Measurements from ENCODE around the gene TMEM144. TPM values are rescaled to one million over a fixed set of nuclear protein-coding genes. Genes with fewer than 3 reads are reported as not detected.
"Not testable (repeated sequence)": the region's sequence is repeated elsewhere in the genome, so short reads cannot be mapped to it uniquely, and the experiment has no call there.

Gene TMEM144
- total RNA-seq, 1 experiment from 2014 or later = 13.4 TPM

DNA sequence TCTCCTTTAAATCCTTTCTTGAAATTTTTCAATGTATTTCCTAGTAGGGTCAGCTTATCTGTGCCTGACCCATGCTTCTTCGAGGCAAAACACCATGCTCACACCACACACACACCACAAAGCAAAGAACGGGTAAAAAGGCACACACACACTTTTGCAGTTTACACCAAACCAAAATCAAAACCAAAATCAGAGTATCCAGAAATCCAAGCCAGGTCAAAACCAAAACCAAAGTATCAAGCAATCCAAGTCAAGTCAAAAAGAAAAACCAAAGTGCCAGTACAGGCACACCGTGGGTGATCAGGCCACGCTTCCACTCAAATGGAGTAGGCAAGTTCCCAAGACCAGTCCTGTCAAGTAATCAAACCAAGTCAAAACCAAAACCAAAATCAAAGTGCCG lies 17.6 kb downstream of the TMEM144 start:
- H3F3A ChIP-seq (ENCODE audit: insufficient read depth, low read depth); H3K4me1 ChIP-seq (replicated peaks; ENCODE audit: insufficient read depth); H3K4me3 ChIP-seq; H3K9me3 ChIP-seq (ENCODE audit: insufficient read depth, low read depth); H3K4me2 ChIP-seq; H3K9me2 ChIP-seq (ENCODE audit: insufficient read depth); intact Hi-C loops (cut with micrococcal nuclease; ENCODE audit: unreplicated experiment); H3K36me3 ChIP-seq (ENCODE audit: low read depth); BruUV-seq (replicated peaks); H3K27ac ChIP-seq; POLR2A ChIA-PET (ENCODE audit: unreplicated experiment); H2AFZ ChIP-seq; H3K27me3 ChIP-seq (ENCODE audit: insufficient read depth, low read depth); DNase-seq; H3K79me2 ChIP-seq (ENCODE audit: low read depth); CTCF ChIA-PET; H4K20me1 ChIP-seq (ENCODE audit: insufficient read depth): not testable (repeated sequence)

DNA sequence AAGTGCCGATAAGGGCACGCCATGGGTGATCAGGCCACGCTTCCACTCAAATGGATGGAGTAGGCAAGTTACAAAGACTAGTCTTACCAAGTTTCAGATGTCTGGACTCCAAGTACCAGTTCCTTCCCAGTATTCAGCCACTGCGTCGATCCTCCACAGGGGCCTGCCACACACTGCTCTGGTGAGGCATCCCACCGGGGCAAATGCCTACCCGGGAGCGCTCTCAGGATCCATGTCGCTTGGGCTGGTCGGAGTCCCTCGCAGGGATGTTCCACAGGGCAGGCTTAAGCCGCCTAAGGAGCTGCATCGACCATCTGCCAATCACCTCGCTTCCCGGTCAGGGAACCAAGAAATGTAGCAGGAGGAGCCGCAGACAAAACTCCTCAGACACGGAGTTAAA lies 18.1 kb downstream of the TMEM144 start:
- H3F3A ChIP-seq (ENCODE audit: insufficient read depth, low read depth); intact Hi-C loops (cut with micrococcal nuclease; ENCODE audit: unreplicated experiment); H3K4me2 ChIP-seq; H3K9me3 ChIP-seq (ENCODE audit: insufficient read depth, low read depth); BruUV-seq (replicated peaks); H3K27me3 ChIP-seq (ENCODE audit: insufficient read depth, low read depth); H3K27ac ChIP-seq; H3K9me2 ChIP-seq (ENCODE audit: insufficient read depth); H3K4me3 ChIP-seq; H4K20me1 ChIP-seq (ENCODE audit: insufficient read depth); H3K79me2 ChIP-seq (ENCODE audit: low read depth); H2AFZ ChIP-seq; DNase-seq; H3K4me1 ChIP-seq (replicated peaks; ENCODE audit: insufficient read depth); H3K36me3 ChIP-seq (ENCODE audit: low read depth); POLR2A ChIA-PET (ENCODE audit: unreplicated experiment); CTCF ChIA-PET: not testable (repeated sequence)

DNA sequence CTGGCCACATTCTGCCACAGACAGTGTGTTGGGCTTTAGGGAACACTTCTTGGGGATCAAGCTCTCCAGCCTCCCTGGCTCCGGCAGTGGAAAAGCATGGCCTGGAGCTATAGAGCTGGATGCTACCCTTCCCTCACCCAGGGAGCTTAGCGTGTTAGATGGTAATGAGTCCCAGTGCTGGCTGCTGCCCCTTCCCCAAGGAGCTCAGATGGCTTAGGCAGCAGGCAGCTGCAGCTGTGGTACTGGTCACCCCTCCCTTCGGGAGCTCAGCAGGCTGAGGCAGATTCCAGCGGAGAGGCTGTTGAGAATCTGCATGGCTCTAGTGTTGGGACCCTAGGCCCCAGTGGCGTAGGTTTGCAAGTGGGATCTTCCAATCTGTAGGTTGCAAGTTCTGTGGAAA lies 19.5 kb downstream of the TMEM144 start:
- Histone ChIP-seq H3F3A (ENCODE audit: insufficient read depth, low read depth) (no peaks in the 10 kb centered on the region), H2AFZ (no peak overlapping the region), H3K79me2 (ENCODE audit: low read depth) (no peaks in the 10 kb centered on the region), H3K4me2 (no peak overlapping the region), H3K27ac (no peak overlapping the region), H3K4me1 (replicated peaks; ENCODE audit: insufficient read depth) (no peaks in the 10 kb centered on the region), H3K4me3 (no peak overlapping the region), H3K9me2 (ENCODE audit: insufficient read depth) (no peaks in the 10 kb centered on the region), H3K27me3 (ENCODE audit: insufficient read depth, low read depth) (no peaks in the 10 kb centered on the region), H3K9me3 (ENCODE audit: insufficient read depth, low read depth) (no peaks in the 10 kb centered on the region), H4K20me1 (ENCODE audit: insufficient read depth) (no peaks in the 10 kb centered on the region), H3K36me3 (ENCODE audit: low read depth) (no peaks in the 10 kb centered on the region)
- POLR2A ChIA-PET (ENCODE audit: unreplicated experiment) = no interaction called here
- intact Hi-C loops (cut with micrococcal nuclease; ENCODE audit: unreplicated experiment) = no loop called here
- no peak for DNase-seq
- BruUV-seq (replicated peaks) = no TSS peak
- TF ChIP-seq EZH2 (IDR thresholded peaks at IDR 0.05; ENCODE audit: low read depth) = no peak
- TF ChIP-seq, protein P1, sequence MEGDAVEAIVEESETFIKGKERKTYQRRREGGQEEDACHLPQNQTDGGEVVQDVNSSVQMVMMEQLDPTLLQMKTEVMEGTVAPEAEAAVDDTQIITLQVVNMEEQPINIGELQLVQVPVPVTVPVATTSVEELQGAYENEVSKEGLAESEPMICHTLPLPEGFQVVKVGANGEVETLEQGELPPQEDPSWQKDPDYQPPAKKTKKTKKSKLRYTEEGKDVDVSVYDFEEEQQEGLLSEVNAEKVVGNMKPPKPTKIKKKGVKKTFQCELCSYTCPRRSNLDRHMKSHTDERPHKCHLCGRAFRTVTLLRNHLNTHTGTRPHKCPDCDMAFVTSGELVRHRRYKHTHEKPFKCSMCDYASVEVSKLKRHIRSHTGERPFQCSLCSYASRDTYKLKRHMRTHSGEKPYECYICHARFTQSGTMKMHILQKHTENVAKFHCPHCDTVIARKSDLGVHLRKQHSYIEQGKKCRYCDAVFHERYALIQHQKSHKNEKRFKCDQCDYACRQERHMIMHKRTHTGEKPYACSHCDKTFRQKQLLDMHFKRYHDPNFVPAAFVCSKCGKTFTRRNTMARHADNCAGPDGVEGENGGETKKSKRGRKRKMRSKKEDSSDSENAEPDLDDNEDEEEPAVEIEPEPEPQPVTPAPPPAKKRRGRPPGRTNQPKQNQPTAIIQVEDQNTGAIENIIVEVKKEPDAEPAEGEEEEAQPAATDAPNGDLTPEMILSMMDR (conservative IDR thresholded peaks at IDR 0.05) = no peak
- CTCF ChIA-PET = no interaction called here

DNA sequence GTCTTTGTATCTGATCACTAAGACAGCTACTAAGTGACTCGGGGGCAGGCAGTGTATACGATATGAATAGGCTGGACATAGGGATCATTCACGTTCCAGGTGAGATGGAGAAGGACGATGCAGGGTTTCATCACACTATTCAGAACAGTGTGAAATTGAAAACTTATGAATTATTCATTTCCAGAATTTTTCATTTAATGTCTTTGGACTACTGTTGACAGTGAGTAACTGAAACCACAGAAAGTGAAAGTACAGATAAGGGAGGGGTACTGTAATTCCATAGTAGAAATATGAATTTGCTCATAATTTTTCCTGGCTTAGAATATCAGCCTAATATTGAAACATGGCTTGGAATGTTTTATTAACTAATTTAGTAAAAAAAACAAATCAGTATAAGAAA lies 24.4 kb downstream of the TMEM144 start:
- Histone ChIP-seq H2AFZ (no peak overlapping the region), H3K27ac (no peak overlapping the region), H3K4me2 (no peak overlapping the region), H4K20me1 (ENCODE audit: insufficient read depth) (no peaks in the 10 kb centered on the region), H3F3A (ENCODE audit: insufficient read depth, low read depth) (no peaks in the 10 kb centered on the region), H3K27me3 (ENCODE audit: insufficient read depth, low read depth) (no peaks in the 10 kb centered on the region), H3K4me1 (replicated peaks; ENCODE audit: insufficient read depth) (no peaks in the 10 kb centered on the region), H3K9me2 (ENCODE audit: insufficient read depth) (no peaks in the 10 kb centered on the region), H3K79me2 (ENCODE audit: low read depth) (no peaks in the 10 kb centered on the region), H3K4me3 (no peak overlapping the region), H3K36me3 (ENCODE audit: low read depth) (no peaks in the 10 kb centered on the region), H3K9me3 (ENCODE audit: insufficient read depth, low read depth) (no peaks in the 10 kb centered on the region)
- DNase-seq = no peak
- intact Hi-C loops (cut with micrococcal nuclease; ENCODE audit: unreplicated experiment) = no loop called here
- CTCF ChIA-PET = no interaction called here
- POLR2A ChIA-PET (ENCODE audit: unreplicated experiment) = no interaction called here
- TF ChIP-seq, protein P1 (conservative IDR thresholded peaks at IDR 0.05) = no peak
- no peak for TF ChIP-seq EZH2 (IDR thresholded peaks at IDR 0.05; ENCODE audit: low read depth)
- no TSS peak for BruUV-seq (replicated peaks)

Data from PC-9 (cell line).